GM18505 (cell line): Measurements from ENCODE around the gene TIGD6.

ENCODE experiments used
- ATAC-seq: cut with Tn5 transposase; IDR thresholded peaks from one replicate; pipeline ENCODE4 v1.9.1; 2021; ENCODE audit not compliant: unreplicated experiment
- POLR2A ChIP-seq: IDR thresholded peaks from 4 replicates; pipeline ENCODE4 v1.6.1; 2011; ENCODE audit warnings: borderline replicate concordance; ENCODE audit not compliant: insufficient read depth, insufficient read length; ENCODE audit errors: extremely low read depth

The TIGD6 gene

GRCh38 chr5:150007050-150007449 lies 6.6 kb upstream of the TIGD6 start:
- ATAC-seq, result no peak
- no peak for TF ChIP-seq POLR2A

- TF ChIP-seq POLR2A, result no peak
- ATAC-seq, result no peak
Observed at GRCh38 chr5:150006318-150006717, 5.9 kb upstream of the TIGD6 start.

GRCh38 chr5:150001660-150002486 lies 1.4 kb upstream of the TIGD6 start:
- no peak for TF ChIP-seq POLR2A
- ATAC-seq, result peak; percentile 43

DNA sequence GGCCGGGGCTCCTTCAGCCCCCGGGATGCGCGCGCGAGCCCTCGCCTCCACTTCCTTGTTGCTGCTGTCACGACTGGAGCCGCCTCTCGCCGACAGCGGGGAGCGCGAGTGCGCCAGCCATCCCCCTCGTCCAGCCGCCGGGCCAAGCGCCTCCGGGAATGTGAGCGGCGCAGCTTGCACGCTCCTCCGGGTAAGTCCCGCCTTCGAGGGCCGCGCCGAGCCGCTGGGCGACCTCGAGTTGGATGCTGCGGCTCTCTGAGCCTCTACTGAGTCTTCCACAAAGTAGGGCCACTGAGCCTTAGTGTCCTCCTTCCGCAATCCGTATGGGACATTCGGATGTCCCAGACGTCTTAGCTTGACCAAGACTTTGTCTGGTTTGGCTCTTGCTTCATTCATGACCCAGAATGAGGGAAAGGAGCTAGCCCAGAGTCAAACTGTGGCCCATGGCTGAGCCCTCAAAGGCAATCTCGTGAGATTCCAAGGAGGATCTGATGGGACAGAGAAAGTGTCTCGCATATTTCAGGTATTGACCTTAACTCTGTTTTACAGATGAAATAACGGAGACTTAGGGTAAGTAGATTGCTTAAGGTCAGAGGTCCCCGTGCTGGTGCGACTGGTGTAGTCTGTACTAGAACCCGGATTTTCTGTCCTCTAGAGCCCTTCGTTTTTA lies 671 bp upstream of the TIGD6 start:
- TF ChIP-seq POLR2A, result peak; percentile 18
- peak; percentile 22 for ATAC-seq

DNA sequence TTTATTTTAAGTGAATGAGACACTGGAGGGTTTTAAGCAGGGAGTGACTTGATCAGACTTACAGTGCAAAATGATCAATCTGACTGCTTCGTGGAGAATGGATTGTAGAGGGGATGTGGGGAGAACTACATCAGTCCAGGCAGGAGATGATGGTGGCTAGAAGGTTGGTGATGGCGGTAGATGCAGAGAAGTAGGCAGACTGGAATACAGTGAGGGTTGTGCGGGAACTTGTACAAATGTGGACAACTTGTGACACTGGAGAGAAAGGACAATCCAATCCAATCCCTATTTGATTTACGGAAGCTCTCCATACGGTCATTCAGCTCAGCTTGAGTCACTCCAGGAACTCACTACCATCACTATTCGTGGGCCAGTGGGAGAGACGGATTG lies 593 bp downstream of the TIGD6 start:
- TF ChIP-seq POLR2A, result no peak
- ATAC-seq, result no peak

GRCh38 chr5:149999359-149999758 lies 1.1 kb downstream of the TIGD6 start:
- TF ChIP-seq POLR2A, result no peak
- no peak for ATAC-seq

GRCh38 chr5:149998281-149998680 lies 2.2 kb downstream of the TIGD6 start:
- ATAC-seq, result no peak
- TF ChIP-seq POLR2A, result no peak

DNA sequence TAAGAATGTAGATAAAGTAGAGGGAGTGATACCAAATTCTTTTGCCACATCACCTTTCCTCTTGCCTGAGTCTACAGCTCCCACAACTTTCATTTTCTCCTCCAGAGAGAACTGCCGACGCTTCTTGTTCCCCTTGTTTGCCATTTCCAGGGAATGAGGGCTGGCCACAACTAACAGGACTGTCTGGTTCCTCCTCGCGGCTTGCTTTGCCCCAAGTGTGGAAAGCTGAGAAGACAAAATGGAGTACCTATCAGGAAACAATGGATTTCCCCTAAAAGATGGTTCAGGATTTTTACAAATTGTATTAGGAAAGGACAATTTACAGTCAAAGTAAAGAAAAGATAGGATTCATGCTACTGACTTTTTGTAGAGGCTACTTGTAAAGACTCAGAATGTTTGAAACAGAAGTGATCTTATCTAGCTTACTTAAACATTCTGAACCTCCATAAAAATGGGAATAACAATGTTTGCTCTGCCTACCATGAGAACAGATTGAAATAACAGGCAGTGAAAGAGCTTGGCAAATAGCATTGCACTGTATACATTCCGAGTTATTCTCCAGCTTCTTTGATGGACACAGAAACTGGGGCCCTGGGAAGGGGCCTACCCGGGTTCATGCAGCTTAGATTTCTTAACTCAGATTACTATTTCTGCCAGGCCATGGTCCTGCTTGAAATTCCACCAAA lies 4.1 kb downstream of the TIGD6 start:
- TF ChIP-seq POLR2A, result no peak
- no peak for ATAC-seq

- ATAC-seq, result no peak
- TF ChIP-seq POLR2A, result no peak
Observed at GRCh38 chr5:149995385-149996204, 4.9 kb downstream of the TIGD6 start.

GRCh38 chr5:149993471-149993870 lies 7.0 kb downstream of the TIGD6 start:
- ATAC-seq, result no peak
- TF ChIP-seq POLR2A, result no peak

DNA sequence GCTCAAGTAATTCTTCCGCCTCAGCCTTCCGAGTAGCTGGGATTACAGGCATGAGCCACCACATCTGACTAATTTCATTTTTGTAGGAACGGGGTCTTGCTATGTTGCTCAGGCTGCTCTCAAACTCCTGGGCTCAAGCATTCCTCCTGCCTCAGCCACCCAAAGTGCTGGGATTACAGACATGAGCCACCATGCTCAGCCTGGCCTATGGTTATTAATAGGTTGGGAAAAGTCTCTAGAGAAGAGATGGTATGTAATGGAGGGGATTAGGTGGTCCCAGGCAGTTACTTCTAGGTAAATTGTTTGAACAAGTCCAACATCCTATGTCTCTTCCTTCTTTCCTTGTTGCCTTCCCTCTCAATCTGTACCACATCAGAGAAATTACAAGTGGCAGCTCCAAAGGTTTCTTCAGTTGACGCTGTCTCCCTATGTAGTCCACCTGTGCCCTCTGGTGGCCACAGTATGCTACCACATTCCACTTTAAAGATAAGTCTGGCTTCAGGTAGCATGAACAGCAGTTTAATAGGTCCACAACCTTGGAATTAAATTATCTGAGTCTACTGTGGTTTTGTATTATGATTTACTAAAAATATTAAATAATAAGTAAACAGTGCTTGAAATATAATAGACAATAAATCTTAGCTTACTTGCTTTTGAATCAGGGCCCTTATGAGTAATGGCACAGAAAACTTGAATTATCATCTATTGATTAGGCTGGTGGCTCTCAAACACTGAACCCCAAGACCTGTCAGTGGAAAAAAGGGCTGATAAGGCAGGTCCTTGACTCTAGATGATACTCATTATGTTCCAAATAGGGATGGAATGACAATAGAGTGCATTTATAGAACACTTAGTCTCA lies 9.7 kb downstream of the TIGD6 start:
- ATAC-seq, result no peak
- TF ChIP-seq POLR2A, result no peak

GRCh38 chr5:149988126-149988525 lies 12.3 kb downstream of the TIGD6 start:
- ATAC-seq, result no peak
- TF ChIP-seq POLR2A, result no peak

DNA sequence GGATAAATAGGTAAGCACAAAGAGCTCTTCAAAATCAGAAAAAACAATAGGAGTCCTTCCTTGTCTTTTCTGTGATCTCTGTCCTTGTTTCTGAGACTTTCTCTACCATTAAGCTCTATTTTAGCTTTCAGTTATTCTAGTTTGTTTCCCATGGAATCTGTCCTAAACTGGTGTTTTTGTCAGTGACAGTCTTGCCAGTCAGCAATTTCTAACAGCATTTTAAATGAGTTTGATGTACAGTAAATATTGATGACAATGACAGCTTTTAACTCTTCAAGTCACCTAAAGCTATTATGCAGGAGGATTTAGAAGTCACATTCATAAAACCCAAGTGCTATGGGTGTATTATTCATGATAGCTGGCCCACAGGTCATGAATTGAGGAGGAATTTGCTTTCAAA lies 17.9 kb downstream of the TIGD6 start:
- TF ChIP-seq POLR2A, result no peak
- ATAC-seq, result no peak

DNA sequence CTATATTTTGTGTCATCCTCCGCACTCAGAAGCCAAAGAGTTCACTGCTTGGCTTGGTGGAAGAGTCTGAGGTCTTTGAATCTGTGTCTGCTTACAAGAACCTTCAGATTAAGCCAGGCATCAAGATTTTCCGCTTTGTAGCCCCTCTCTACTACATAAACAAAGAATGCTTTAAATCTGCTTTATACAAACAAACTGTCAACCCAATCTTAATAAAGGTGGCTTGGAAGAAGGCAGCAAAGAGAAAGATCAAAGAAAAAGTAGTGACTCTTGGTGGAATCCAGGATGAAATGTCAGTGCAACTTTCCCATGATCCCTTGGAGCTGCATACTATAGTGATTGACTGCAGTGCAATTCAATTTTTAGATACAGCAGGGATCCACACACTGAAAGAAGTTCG lies 19.2 kb downstream of the TIGD6 start:
- ATAC-seq, result no peak
- no peak for TF ChIP-seq POLR2A
